H1 (cell line): Measurements from ENCODE around the gene PLB1.
"Not testable (repeated sequence)": the region's sequence is repeated elsewhere in the genome, so short reads cannot be mapped to it uniquely, and the experiment has no call there.

Experiments used
- BCL11A ChIP-seq, 2 experiments: IDR thresholded peaks; one replicate each; pipeline ENCODE4 v1.6.1; 2011; ENCODE audit warnings: low read depth in 2 of 2, low read length in 2 of 2, mild to moderate bottlenecking in 2 of 2
- CEBPB ChIP-seq: IDR thresholded peaks from 2 replicates; pipeline ENCODE4 v1.6.1; 2012; ENCODE audit warnings: low read depth, low read length
- CHD2 ChIP-seq: IDR thresholded peaks from 2 replicates; pipeline ENCODE4 v1.6.1; 2012; ENCODE audit warnings: low read length, improper control_type of control experiment
- GTF2F1 ChIP-seq: IDR thresholded peaks from 2 replicates; pipeline ENCODE4 v1.6.1; 2012; ENCODE audit warnings: low read depth, low read length, improper control_type of control experiment, borderline replicate concordance
- HDAC2 ChIP-seq, 2 experiments: fragments of 300-600 bp in 1 of 2; sonication (generic) in 1 of 2; IDR thresholded peaks; 2 replicates each; pipeline ENCODE4 v1.6.1; 2011 to 2012; ENCODE audit warnings: low read depth in 2 of 2, low read length in 2 of 2, mild to moderate bottlenecking in 2 of 2, moderate library complexity in 2 of 2, borderline replicate concordance in 1 of 2, inconsistent platforms in 1 of 2
- NRF1 ChIP-seq: IDR thresholded peaks from 2 replicates; pipeline ENCODE4 v1.6.1; 2011; ENCODE audit warnings: mild to moderate bottlenecking, low read depth, low read length, improper control_type of control experiment
- SRF ChIP-seq: IDR thresholded peaks from 2 replicates; pipeline ENCODE4 v1.6.1; 2011; ENCODE audit warnings: mild to moderate bottlenecking, low read depth, low read length, moderate library complexity
- TAF1 ChIP-seq: IDR thresholded peaks from 2 replicates; pipeline ENCODE4 v1.6.1; 2011; ENCODE audit warnings: mild to moderate bottlenecking, low read depth, low read length
- TEAD4 ChIP-seq: IDR thresholded peaks from 2 replicates; pipeline ENCODE4 v1.6.1; 2012; ENCODE audit warnings: low read depth, low read length, inconsistent platforms, mixed read lengths
- TF ChIP-seq, protein P1 (sequence below), 3 experiments: IDR thresholded peaks; 1 replicate in 2 of 3; 2 replicates in 1 of 3; pipeline versions ENCODE4 v1.5.1 to v1.6.1; 2011; ENCODE audit warnings: low read length in 3 of 3, mild to moderate bottlenecking in 3 of 3, inconsistent platforms in 2 of 3, low read depth in 1 of 3, moderate library complexity in 1 of 3; ENCODE audit not compliant: insufficient read depth in 1 of 3; ENCODE audit errors: control extremely low read depth in 1 of 3

DNA sequence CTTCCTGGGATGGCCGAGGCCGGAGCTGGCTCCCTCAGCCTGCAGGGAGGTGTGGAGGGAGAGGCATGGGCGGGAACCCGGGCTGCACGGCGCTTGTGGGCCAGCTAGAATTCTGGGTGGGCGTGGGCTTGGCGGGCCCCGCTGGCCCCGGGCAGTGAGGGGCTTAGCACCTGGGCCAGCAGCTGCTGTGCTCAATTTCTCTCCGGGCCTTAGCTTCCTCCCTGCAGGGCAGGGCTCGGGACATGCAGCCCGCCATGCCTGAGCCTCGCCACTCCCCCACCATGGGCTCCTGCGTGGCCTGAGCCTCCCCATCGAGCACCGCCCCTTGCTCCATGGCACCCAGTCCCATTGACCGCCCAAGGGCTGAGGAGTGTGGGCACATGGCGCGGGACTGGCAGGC is 23.2 kb upstream of the PLB1 start:
- not testable (repeated sequence) for TF ChIP-seq CHD2; NRF1; BCL11A (IDR thresholded peaks at IDR 0.05; ENCODE audit: low read depth in 2 of 2, low read length in 2 of 2); SRF; CEBPB; TEAD4; GTF2F1; TAF1; HDAC2 (IDR thresholded peaks at IDR 0.05; ENCODE audit: borderline replicate concordance in 1 of 2, low read depth in 2 of 2, low read length in 2 of 2)
- TF ChIP-seq, protein P1, sequence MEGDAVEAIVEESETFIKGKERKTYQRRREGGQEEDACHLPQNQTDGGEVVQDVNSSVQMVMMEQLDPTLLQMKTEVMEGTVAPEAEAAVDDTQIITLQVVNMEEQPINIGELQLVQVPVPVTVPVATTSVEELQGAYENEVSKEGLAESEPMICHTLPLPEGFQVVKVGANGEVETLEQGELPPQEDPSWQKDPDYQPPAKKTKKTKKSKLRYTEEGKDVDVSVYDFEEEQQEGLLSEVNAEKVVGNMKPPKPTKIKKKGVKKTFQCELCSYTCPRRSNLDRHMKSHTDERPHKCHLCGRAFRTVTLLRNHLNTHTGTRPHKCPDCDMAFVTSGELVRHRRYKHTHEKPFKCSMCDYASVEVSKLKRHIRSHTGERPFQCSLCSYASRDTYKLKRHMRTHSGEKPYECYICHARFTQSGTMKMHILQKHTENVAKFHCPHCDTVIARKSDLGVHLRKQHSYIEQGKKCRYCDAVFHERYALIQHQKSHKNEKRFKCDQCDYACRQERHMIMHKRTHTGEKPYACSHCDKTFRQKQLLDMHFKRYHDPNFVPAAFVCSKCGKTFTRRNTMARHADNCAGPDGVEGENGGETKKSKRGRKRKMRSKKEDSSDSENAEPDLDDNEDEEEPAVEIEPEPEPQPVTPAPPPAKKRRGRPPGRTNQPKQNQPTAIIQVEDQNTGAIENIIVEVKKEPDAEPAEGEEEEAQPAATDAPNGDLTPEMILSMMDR (IDR thresholded peaks at IDR 0.05; ENCODE audit: control extremely low read depth in 1 of 3, insufficient read depth in 1 of 3, low read depth in 1 of 3, low read length in 3 of 3): not testable (repeated sequence)
